IMR-90 (cell line): Measurements from ENCODE around the gene ZNF524. TPM values are rescaled to one million over a fixed set of nuclear protein-coding genes. Genes with fewer than 3 reads are reported as not detected.

ENCODE experiments used
- ATAC-seq: fragments of 200-7000 bp; cut with Tn5 transposase; 2 replicates; pipeline ENCODE4 v1.9.1; 2020; ENCODE audit warnings: low read depth, mild to moderate bottlenecking, moderate library complexity
- BruUV-seq: library from RNA; stranded (reverse); fragments of 400-500 nt; replicated peaks from 2 replicates; lab custom pipeline; 2021; lab: Mats Ljungman, UMichigan
- CTCF ChIA-PET: fragments of 300-600 bp; formaldehyde crosslinking; extraction: SDS; loops from one replicate; lab custom pipeline; 2021; ENCODE audit warnings: antibody characterized with exemption; lab: Yijun Ruan, JAX
- POLR2A ChIA-PET: fragments of 300-600 bp; sonication (Branson Sonifier 250); formaldehyde crosslinking; loops from one replicate; lab custom pipeline; 2022; ENCODE audit warnings: antibody characterized with exemption; ENCODE audit not compliant: unreplicated experiment; lab: Charles Lee
- DNase-seq: peaks from one replicate; pipeline ENCODE4 v3.0.0; 2013
- H2AFZ ChIP-seq: replicated peaks from 2 replicates; pipeline ENCODE3; 2013; ENCODE audit warnings: low read length, mild to moderate bottlenecking; ENCODE audit not compliant: poor library complexity
- H2AK5ac ChIP-seq: 2 replicates; pipeline ENCODE4 v1.6.1; 2013; ENCODE audit warnings: low read depth, low read length, inconsistent platforms
- H2AK9ac ChIP-seq: replicated peaks from 2 replicates; pipeline ENCODE3; 2013; ENCODE audit warnings: mild to moderate bottlenecking, low read depth, low read length, moderate library complexity; ENCODE audit not compliant: poor library complexity
- H2BK120ac ChIP-seq: 2 replicates; pipeline ENCODE4 v1.6.1; 2013; ENCODE audit warnings: low read depth, low read length, inconsistent platforms
- H2BK15ac ChIP-seq: 3 replicates; pipeline ENCODE4 v1.6.1; 2013; ENCODE audit warnings: low read depth, low read length, inconsistent platforms
- H2BK20ac ChIP-seq: 2 replicates; pipeline ENCODE4 v1.6.1; 2013; ENCODE audit warnings: low read depth, mild to moderate bottlenecking, inconsistent platforms, low read length, moderate library complexity
- H2BK5ac ChIP-seq: 2 replicates; pipeline ENCODE4 v1.6.1; 2013; ENCODE audit warnings: mild to moderate bottlenecking, low read depth, low read length, inconsistent platforms; ENCODE audit not compliant: poor library complexity, severe bottlenecking
- H3K14ac ChIP-seq: replicated peaks from 2 replicates; pipeline ENCODE4 v1.6.1; 2013; ENCODE audit warnings: low read depth, low read length, inconsistent platforms
- H3K18ac ChIP-seq: 2 replicates; pipeline ENCODE4 v1.6.1; 2013; ENCODE audit warnings: low read depth, low read length, control low read depth
- H3K23ac ChIP-seq: 2 replicates; pipeline ENCODE4 v1.6.1; 2013; ENCODE audit warnings: low read depth, low read length, inconsistent platforms
- H3K27ac ChIP-seq: 2 replicates; pipeline ENCODE4 v1.5.1; 2013; ENCODE audit warnings: mild to moderate bottlenecking, control low read depth, low read length; ENCODE audit not compliant: insufficient read depth
- H3K27me3 ChIP-seq: 2 replicates; pipeline ENCODE4 v1.6.1; 2013; ENCODE audit warnings: low read length; ENCODE audit not compliant: control insufficient read depth, insufficient read depth
- H3K36me3 ChIP-seq: 2 replicates; pipeline ENCODE4 v1.6.1; 2013; ENCODE audit warnings: low read length, mixed read lengths; ENCODE audit not compliant: control insufficient read depth, insufficient read depth
- H3K4ac ChIP-seq: 2 replicates; pipeline ENCODE4 v1.6.1; 2013; ENCODE audit warnings: low read depth, low read length, inconsistent platforms
- H3K4me1 ChIP-seq: 2 replicates; pipeline ENCODE4 v1.6.1; 2013; ENCODE audit warnings: low read length, mixed read lengths; ENCODE audit not compliant: control insufficient read depth, insufficient read depth
- H3K4me2 ChIP-seq: 2 replicates; pipeline ENCODE4 v1.6.1; 2013; ENCODE audit warnings: low read depth, mild to moderate bottlenecking, control low read depth, low read length, moderate library complexity
- H3K4me3 ChIP-seq: 2 replicates; pipeline ENCODE4 v1.5.1; 2013; ENCODE audit warnings: low read depth, mild to moderate bottlenecking, control low read depth, low read length, moderate library complexity; ENCODE audit not compliant: insufficient read depth
- H3K56ac ChIP-seq: 2 replicates; pipeline ENCODE4 v1.6.1; 2013; ENCODE audit warnings: low read length, inconsistent platforms; ENCODE audit not compliant: insufficient read depth; ENCODE audit errors: extremely low read depth
- H3K79me1 ChIP-seq, 2 experiments: 2 replicates each; pipeline ENCODE4 v1.6.1; 2013; ENCODE audit warnings: low read length in 2 of 2, inconsistent platforms in 1 of 2, low read depth in 1 of 2
- H3K9ac ChIP-seq: 2 replicates; pipeline ENCODE4 v1.6.1; 2013; ENCODE audit warnings: low read depth, low read length, control low read depth
- H3K9me1 ChIP-seq: 2 replicates; pipeline ENCODE4 v1.6.1; 2013; ENCODE audit warnings: low read length, inconsistent platforms; ENCODE audit not compliant: insufficient read depth
- H3K9me3 ChIP-seq: 2 replicates; pipeline ENCODE4 v1.6.1; 2013; ENCODE audit warnings: low read length; ENCODE audit not compliant: control insufficient read depth, insufficient read depth
- H4K20me1 ChIP-seq: 2 replicates; pipeline ENCODE4 v1.6.1; 2013; ENCODE audit warnings: low read length, inconsistent platforms; ENCODE audit not compliant: insufficient read depth
- H4K5ac ChIP-seq: 2 replicates; pipeline ENCODE4 v1.6.1; 2013; ENCODE audit warnings: mild to moderate bottlenecking, low read depth, low read length, control low read depth
- H4K8ac ChIP-seq, 2 experiments: 2 replicates each; pipeline ENCODE4 v1.6.1; 2013; ENCODE audit warnings: low read depth in 2 of 2, low read length in 2 of 2, control low read depth in 1 of 2, inconsistent platforms in 1 of 2
- H4K91ac ChIP-seq: 2 replicates; pipeline ENCODE4 v1.6.1; 2013; ENCODE audit warnings: low read depth, low read length, inconsistent platforms; ENCODE audit not compliant: insufficient read depth
- BHLHE40 ChIP-seq: fragments of 150-350 bp; IDR thresholded peaks from 2 replicates; pipeline ENCODE4 v1.6.1; 2016; ENCODE audit warnings: mild to moderate bottlenecking, low read depth, low read length
- CHD1 ChIP-seq: IDR thresholded peaks from 2 replicates; pipeline ENCODE4 v1.6.1; 2012; ENCODE audit warnings: low read depth, low read length, improper control_type of control experiment
- CTCF ChIP-seq: conservative IDR thresholded peaks from 2 replicates; pipeline ENCODE4 v1.5.1; 2012; ENCODE audit warnings: mild to moderate bottlenecking, low read depth, low read length, improper control_type of control experiment
- ELK1 ChIP-seq: fragments of 150-350 bp; IDR thresholded peaks from 2 replicates; pipeline ENCODE4 v1.6.1; 2016; ENCODE audit warnings: low read depth, mild to moderate bottlenecking, low read length, moderate library complexity, borderline replicate concordance
- MAFK ChIP-seq: IDR thresholded peaks from 2 replicates; pipeline ENCODE4 v1.6.1; 2012; ENCODE audit warnings: low read depth, low read length, improper control_type of control experiment
- MAZ ChIP-seq: IDR thresholded peaks from 2 replicates; pipeline ENCODE4 v1.6.1; 2012; ENCODE audit warnings: low read depth, mild to moderate bottlenecking, low read length, improper control_type of control experiment, moderate library complexity, borderline replicate concordance
- MXI1 ChIP-seq: IDR thresholded peaks from 2 replicates; pipeline ENCODE4 v1.6.1; 2012; ENCODE audit warnings: low read depth, mild to moderate bottlenecking, low read length, moderate library complexity, borderline replicate concordance
- NFE2L2 ChIP-seq: fragments of 150-350 bp; IDR thresholded peaks from 2 replicates; pipeline ENCODE4 v1.6.1; 2016; ENCODE audit warnings: low read depth, mild to moderate bottlenecking, low read length
- POLR2A ChIP-seq: IDR thresholded peaks from 2 replicates; pipeline ENCODE4 v1.6.1; 2012; ENCODE audit warnings: mild to moderate bottlenecking, low read depth, low read length
- RAD21 ChIP-seq: IDR thresholded peaks from 2 replicates; pipeline ENCODE4 v1.6.1; 2012; ENCODE audit warnings: low read length, improper control_type of control experiment
- RCOR1 ChIP-seq: IDR thresholded peaks from 2 replicates; pipeline ENCODE4 v1.6.1; 2012; ENCODE audit warnings: mild to moderate bottlenecking, low read length, improper control_type of control experiment; ENCODE audit not compliant: insufficient replicate concordance
- RFX5 ChIP-seq: IDR thresholded peaks from 2 replicates; pipeline ENCODE4 v1.8.0; 2012; ENCODE audit warnings: low read depth, mild to moderate bottlenecking, low read length, moderate library complexity
- SMC3 ChIP-seq: fragments of 150-350 bp; IDR thresholded peaks from 2 replicates; pipeline ENCODE4 v1.6.1; 2016; ENCODE audit warnings: low read depth, mild to moderate bottlenecking, antibody characterized with exemption, low read length, moderate library complexity
- WGBS, 2 experiments: methylation state at CpG; one replicate each; pipeline versions ENCODE4 v1.1.5 to v1.1.7; 2013; ENCODE audit warnings: missing lambda C conversion rate in 2 of 2; ENCODE audit not compliant: insufficient read length in 1 of 2; ENCODE audit errors: extremely low coverage in 2 of 2; 5-methylcytosine and 5-hydroxymethylcytosine counted together
- dilution Hi-C: fragments of 300-500 bp; cut with HindIII; formaldehyde crosslinking; loops from one replicate; pipeline ENCODE4 v1.14.3; 2018; ENCODE audit warnings: low sequenced_read_pairs; ENCODE audit not compliant: unreplicated experiment
- in situ Hi-C: fragments of 300-500 bp; cut with MboI; formaldehyde crosslinking; loops from 3 replicates; pipeline ENCODE4 v1.14.3; 2019; ENCODE audit warnings: low sequenced_read_pairs, inconsistent platforms, mixed read lengths
- intact Hi-C: fragments of 100-400 bp; cut with micrococcal nuclease; formaldehyde crosslinking; loops from 2 replicates; pipeline ENCODE4 v1.10.0; 2022
- polyA plus RNA-seq, 3 experiments: library from polyadenylated mRNA; depleted of rRNA; stranded (reverse); fragments of >200 nt; gene quantifications; 2 replicates each; pipeline ENCODE4 v1.2.3, GENCODE V29; 2012; ENCODE audit warnings: low replicate concordance in 1 of 3
- total RNA-seq: library from RNA; depleted of rRNA; stranded (reverse); fragments of >200 nt; gene quantifications from 2 replicates; pipeline ENCODE4 v1.2.3, GENCODE V29; 2012
- TF ChIP-seq, protein P1 (sequence below): fragments of 150-350 bp; IDR thresholded peaks from 2 replicates; pipeline ENCODE4 v1.6.1; 2017; ENCODE audit warnings: mild to moderate bottlenecking, antibody characterized with exemption, low read length, low read depth

ZNF524 gene
- total and polyA plus RNA-seq, 2 of the 4 experiments (the other 2 are of a cell fraction): 2.3 to 6.6 TPM

- in situ Hi-C loops: no loop called here
Measured at GRCh38 chr19:55614711-55615542, 14.8 kb downstream of the ZNF524 start.

More at GRCh38 chr19:55614711-55615542, 14.8 kb downstream of the ZNF524 start:
- WGBS, 2 experiments: 98% methylated on average over 60 of the region's 98 CpGs; no CpG with 5 or more reads in 1 of the 2 experiments
- POLR2A ChIA-PET: no interaction called here
- DNase-seq (no peak), ATAC-seq (no peak)
- Histone ChIP-seq H3K23ac (no peak overlapping the region), H2BK15ac (no peak overlapping the region), H3K4me2 (no peak overlapping the region), H2AFZ (no peak overlapping the region), H2BK120ac (no peak overlapping the region), H3K9me3 (peaks cover under 1% of the 10 kb centered on the region; the same call in 1 of the 2 replicates), H3K14ac (no peak overlapping the region), H2BK5ac (no peak overlapping the region), H3K18ac (no peak overlapping the region), H2AK9ac (peak overlapping the region; percentile 65), H4K5ac (no peak overlapping the region), H3K27ac (no peak overlapping the region), H3K27me3 (no peaks in the 10 kb centered on the region), H2BK20ac (no peak overlapping the region), H3K4ac (no peak overlapping the region), H3K79me1 (peaks cover 28 to 51% of the 10 kb centered on the region in 2 experiments), H4K8ac (no peak overlapping the region), H4K20me1 (peaks cover 35% of the 10 kb centered on the region), H3K36me3 (peaks cover 36% of the 10 kb centered on the region), H3K4me3 (no peak overlapping the region), H3K9me1 (peaks cover 16% of the 10 kb centered on the region), H2AK5ac (no peak overlapping the region), H3K56ac (no peak overlapping the region), H3K9ac (no peak overlapping the region), H3K4me1 (peaks cover 10% of the 10 kb centered on the region), H4K91ac (no peak overlapping the region)
- dilution Hi-C loops: no loop called here
- no peak for TF ChIP-seq RCOR1
- no peak for TF ChIP-seq CHD1
- TF ChIP-seq CTCF: no peak
- TF ChIP-seq MAZ: no peak
- TF ChIP-seq RAD21: no peak
- TF ChIP-seq POLR2A: no peak
- no peak for TF ChIP-seq BHLHE40
- TF ChIP-seq MAFK: no peak
- no peak for TF ChIP-seq NFE2L2
- TF ChIP-seq, protein P1, sequence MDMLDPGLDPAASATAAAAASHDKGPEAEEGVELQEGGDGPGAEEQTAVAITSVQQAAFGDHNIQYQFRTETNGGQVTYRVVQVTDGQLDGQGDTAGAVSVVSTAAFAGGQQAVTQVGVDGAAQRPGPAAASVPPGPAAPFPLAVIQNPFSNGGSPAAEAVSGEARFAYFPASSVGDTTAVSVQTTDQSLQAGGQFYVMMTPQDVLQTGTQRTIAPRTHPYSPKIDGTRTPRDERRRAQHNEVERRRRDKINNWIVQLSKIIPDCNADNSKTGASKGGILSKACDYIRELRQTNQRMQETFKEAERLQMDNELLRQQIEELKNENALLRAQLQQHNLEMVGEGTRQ: no peak
- TF ChIP-seq RFX5: no peak
- no peak for TF ChIP-seq ELK1
- no peak for TF ChIP-seq MXI1
- no peak for TF ChIP-seq SMC3
- intact Hi-C loops: no loop called here
- no TSS peak for BruUV-seq
- CTCF ChIA-PET: no interaction called here
